ENCODE results near the gene MOB3A. TPM values are rescaled to one million over a fixed set of nuclear protein-coding genes. Genes with fewer than 3 reads are reported as not detected.
A peak's percentile ranks its signal among the peaks of the same experiment; 100 is the strongest.

Gene MOB3A
- total and polyA plus RNA-seq, 4 donors = 3.4 to 8.7 (median 6.5) TPM

- H3K27ac ChIP-seq (ENCODE audit: low read depth in 1 of 2, low read length in 2 of 2) = peak overlapping the region; percentile 72 to 74
- H3K4me3 ChIP-seq (ENCODE audit: low read depth in 1 of 3, low read length in 3 of 3) = no peak overlapping the region
- peaks cover 0 to 24% (median 11%) of the 10 kb centered on the region in 4 donors for H3K4me1 ChIP-seq (ENCODE audit: control insufficient read depth in 4 of 4, insufficient read depth in 4 of 4, low read length in 3 of 4)
- WGBS = 40% methylated on average over 10 of the region's 10 CpGs
- TF ChIP-seq NR2F2 (IDR thresholded peaks at IDR 0.05) (no peak), YY1 (IDR thresholded peaks at IDR 0.05) (no peak), FOXA1 (IDR thresholded peaks at IDR 0.05) (no peak), ZBTB33 (IDR thresholded peaks at IDR 0.05) (no peak), FOXA2 (IDR thresholded peaks at IDR 0.05) (no peak), ATF3 (IDR thresholded peaks at IDR 0.05) (no peak), TAF1 (conservative IDR thresholded peaks at IDR 0.05) (no peak), RXRA (IDR thresholded peaks at IDR 0.05) (peak; percentile 53 to 68), JUND (IDR thresholded peaks at IDR 0.05) (no peak), SP1 (IDR thresholded peaks at IDR 0.05) (peak; percentile 85), RAD21 (IDR thresholded peaks at IDR 0.05) (no peak), EGR1 (IDR thresholded peaks at IDR 0.05; ENCODE audit: low read depth in 2 of 2) (peak; percentile 92 to 96), GABPA (IDR thresholded peaks at IDR 0.05 in 1 of 2, conservative IDR thresholded peaks at IDR 0.05 in 1 of 2) (no peak), HNF4G (IDR thresholded peaks at IDR 0.05) (peak; percentile 89), HNF4A (conservative IDR thresholded peaks at IDR 0.05) (peak; percentile 97 to 98)
- TF ChIP-seq, protein P1, sequence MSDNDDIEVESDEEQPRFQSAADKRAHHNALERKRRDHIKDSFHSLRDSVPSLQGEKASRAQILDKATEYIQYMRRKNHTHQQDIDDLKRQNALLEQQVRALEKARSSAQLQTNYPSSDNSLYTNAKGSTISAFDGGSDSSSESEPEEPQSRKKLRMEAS (IDR thresholded peaks at IDR 0.05) = peak; percentile 55
- TF ChIP-seq, protein P2, sequence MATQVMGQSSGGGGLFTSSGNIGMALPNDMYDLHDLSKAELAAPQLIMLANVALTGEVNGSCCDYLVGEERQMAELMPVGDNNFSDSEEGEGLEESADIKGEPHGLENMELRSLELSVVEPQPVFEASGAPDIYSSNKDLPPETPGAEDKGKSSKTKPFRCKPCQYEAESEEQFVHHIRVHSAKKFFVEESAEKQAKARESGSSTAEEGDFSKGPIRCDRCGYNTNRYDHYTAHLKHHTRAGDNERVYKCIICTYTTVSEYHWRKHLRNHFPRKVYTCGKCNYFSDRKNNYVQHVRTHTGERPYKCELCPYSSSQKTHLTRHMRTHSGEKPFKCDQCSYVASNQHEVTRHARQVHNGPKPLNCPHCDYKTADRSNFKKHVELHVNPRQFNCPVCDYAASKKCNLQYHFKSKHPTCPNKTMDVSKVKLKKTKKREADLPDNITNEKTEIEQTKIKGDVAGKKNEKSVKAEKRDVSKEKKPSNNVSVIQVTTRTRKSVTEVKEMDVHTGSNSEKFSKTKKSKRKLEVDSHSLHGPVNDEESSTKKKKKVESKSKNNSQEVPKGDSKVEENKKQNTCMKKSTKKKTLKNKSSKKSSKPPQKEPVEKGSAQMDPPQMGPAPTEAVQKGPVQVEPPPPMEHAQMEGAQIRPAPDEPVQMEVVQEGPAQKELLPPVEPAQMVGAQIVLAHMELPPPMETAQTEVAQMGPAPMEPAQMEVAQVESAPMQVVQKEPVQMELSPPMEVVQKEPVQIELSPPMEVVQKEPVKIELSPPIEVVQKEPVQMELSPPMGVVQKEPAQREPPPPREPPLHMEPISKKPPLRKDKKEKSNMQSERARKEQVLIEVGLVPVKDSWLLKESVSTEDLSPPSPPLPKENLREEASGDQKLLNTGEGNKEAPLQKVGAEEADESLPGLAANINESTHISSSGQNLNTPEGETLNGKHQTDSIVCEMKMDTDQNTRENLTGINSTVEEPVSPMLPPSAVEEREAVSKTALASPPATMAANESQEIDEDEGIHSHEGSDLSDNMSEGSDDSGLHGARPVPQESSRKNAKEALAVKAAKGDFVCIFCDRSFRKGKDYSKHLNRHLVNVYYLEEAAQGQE (IDR thresholded peaks at IDR 0.05) = no peak
- TF ChIP-seq, protein P3, sequence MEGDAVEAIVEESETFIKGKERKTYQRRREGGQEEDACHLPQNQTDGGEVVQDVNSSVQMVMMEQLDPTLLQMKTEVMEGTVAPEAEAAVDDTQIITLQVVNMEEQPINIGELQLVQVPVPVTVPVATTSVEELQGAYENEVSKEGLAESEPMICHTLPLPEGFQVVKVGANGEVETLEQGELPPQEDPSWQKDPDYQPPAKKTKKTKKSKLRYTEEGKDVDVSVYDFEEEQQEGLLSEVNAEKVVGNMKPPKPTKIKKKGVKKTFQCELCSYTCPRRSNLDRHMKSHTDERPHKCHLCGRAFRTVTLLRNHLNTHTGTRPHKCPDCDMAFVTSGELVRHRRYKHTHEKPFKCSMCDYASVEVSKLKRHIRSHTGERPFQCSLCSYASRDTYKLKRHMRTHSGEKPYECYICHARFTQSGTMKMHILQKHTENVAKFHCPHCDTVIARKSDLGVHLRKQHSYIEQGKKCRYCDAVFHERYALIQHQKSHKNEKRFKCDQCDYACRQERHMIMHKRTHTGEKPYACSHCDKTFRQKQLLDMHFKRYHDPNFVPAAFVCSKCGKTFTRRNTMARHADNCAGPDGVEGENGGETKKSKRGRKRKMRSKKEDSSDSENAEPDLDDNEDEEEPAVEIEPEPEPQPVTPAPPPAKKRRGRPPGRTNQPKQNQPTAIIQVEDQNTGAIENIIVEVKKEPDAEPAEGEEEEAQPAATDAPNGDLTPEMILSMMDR (IDR thresholded peaks at IDR 0.05; ENCODE audit: low read depth, low read length, missing input control) = no peak
- no peaks in the 10 kb centered on the region for H3K36me3 ChIP-seq (ENCODE audit: control insufficient read depth in 4 of 4, insufficient read depth in 3 of 4, low read depth in 1 of 4, low read length in 3 of 4)
- no peaks in the 10 kb centered on the region for H3K27me3 ChIP-seq (ENCODE audit: control insufficient read depth in 4 of 4, insufficient read depth in 4 of 4, low read length in 3 of 4)
- H3K9me3 ChIP-seq (ENCODE audit: control insufficient read depth in 4 of 4, low read length in 3 of 4) = no peaks in the 10 kb centered on the region
- no peak for DNase-seq (ENCODE audit: low spot score)
- H3K9ac ChIP-seq (ENCODE audit: low read depth in 1 of 2, low read length in 2 of 2) = no peak overlapping the region
These were observed 69.4 kb downstream of the MOB3A start for GRCh38 chr19:2026770-2027169.
